Upper lobe of left lung (tissue), 4 donors: ENCODE measurements around the gene RNF227.

Source experiments
- EP300 ChIP-seq, 4 donors: sonication (generic); formaldehyde crosslinking; IDR thresholded peaks; one replicate each; pipeline ENCODE4 v1.5.1; 2017; ENCODE audit warnings: antibody characterized with exemption in 4 of 4, control low read depth in 2 of 4
- POLR2A ChIP-seq, 4 donors: fragments of 450-650 bp; IDR thresholded peaks; one replicate each; pipeline ENCODE4 v1.5.1; 2016 to 2017; ENCODE audit warnings: antibody characterized with exemption in 4 of 4, mild to moderate bottlenecking in 2 of 4
- POLR2AphosphoS5 ChIP-seq, 2 donors: sonication (generic); formaldehyde crosslinking; IDR thresholded peaks; one replicate each; pipeline ENCODE4 v1.5.1; 2017; ENCODE audit warnings: antibody characterized with exemption in 2 of 2
- TF ChIP-seq, protein P1 (sequence below), 6 experiments: fragments of 450-650 bp in 4 of 6; fragments of 200-600 bp in 2 of 6; sonication (generic) in 2 of 6; IDR thresholded peaks; one replicate each; pipeline ENCODE4 v1.5.1; 2016 to 2019; ENCODE audit warnings: antibody characterized with exemption in 6 of 6

DNA sequence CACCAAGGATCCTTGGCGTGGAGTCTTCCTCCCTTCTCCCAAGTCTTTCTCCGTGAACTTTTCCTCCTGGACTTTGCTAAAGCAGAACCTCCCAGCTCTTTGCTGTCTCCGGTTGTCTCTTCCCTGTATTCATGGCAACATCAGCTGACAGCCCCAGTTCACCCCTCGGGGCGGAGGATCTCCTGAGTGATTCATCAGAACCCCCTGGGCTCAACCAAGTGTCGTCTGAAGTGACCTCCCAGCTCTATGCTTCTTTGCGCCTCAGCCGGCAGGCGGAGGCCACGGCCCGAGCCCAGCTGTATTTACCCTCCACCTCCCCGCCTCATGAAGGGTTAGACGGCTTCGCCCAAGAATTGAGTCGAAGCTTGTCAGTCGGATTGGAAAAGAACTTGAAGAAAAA is 16.9 kb upstream of the RNF227 start:
- TF ChIP-seq, protein P1, sequence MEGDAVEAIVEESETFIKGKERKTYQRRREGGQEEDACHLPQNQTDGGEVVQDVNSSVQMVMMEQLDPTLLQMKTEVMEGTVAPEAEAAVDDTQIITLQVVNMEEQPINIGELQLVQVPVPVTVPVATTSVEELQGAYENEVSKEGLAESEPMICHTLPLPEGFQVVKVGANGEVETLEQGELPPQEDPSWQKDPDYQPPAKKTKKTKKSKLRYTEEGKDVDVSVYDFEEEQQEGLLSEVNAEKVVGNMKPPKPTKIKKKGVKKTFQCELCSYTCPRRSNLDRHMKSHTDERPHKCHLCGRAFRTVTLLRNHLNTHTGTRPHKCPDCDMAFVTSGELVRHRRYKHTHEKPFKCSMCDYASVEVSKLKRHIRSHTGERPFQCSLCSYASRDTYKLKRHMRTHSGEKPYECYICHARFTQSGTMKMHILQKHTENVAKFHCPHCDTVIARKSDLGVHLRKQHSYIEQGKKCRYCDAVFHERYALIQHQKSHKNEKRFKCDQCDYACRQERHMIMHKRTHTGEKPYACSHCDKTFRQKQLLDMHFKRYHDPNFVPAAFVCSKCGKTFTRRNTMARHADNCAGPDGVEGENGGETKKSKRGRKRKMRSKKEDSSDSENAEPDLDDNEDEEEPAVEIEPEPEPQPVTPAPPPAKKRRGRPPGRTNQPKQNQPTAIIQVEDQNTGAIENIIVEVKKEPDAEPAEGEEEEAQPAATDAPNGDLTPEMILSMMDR (IDR thresholded peaks at IDR 0.05) = peak in 4 of 6 experiments; percentile 16 to 42 (median 18)
- TF ChIP-seq POLR2A (IDR thresholded peaks at IDR 0.05) (peak in 1 of 4 donors; percentile 57), POLR2AphosphoS5 (IDR thresholded peaks at IDR 0.05) (no peak), EP300 (IDR thresholded peaks at IDR 0.05) (no peak)
